ENCODE results near the gene STARD8.
A peak's percentile ranks its signal among the peaks of the same experiment; 100 is the strongest.

STARD8 gene

GRCh38 chrX:68749426-68749825, 102.0 kb downstream of the STARD8 start:
- peak; percentile 26 for DNase-seq (ENCODE audit: low spot score)

GRCh38 chrX:68750316-68750715, 102.8 kb downstream of the STARD8 start:
- DNase-seq (ENCODE audit: low spot score): no peak

- DNase-seq (ENCODE audit: low spot score): no peak
Observed at GRCh38 chrX:68751372-68751771, 103.9 kb downstream of the STARD8 start.

GRCh38 chrX:68753218-68753617, 105.8 kb downstream of the STARD8 start:
- DNase-seq (ENCODE audit: low spot score): no peak

- DNase-seq (ENCODE audit: low spot score): peak; percentile 6
Observed at GRCh38 chrX:68754406-68754805, 106.9 kb downstream of the STARD8 start.

- DNase-seq (ENCODE audit: low spot score): no peak
Observed at GRCh38 chrX:68755616-68756125, 108.2 kb downstream of the STARD8 start.

- DNase-seq (ENCODE audit: low spot score): no peak
Observed at GRCh38 chrX:68757331-68757730, 109.9 kb downstream of the STARD8 start.

- DNase-seq (ENCODE audit: low spot score): no peak
Observed at GRCh38 chrX:68757731-68758130, 110.3 kb downstream of the STARD8 start.

GRCh38 chrX:68758671-68759070, 111.2 kb downstream of the STARD8 start:
- no peak for DNase-seq (ENCODE audit: low spot score)

GRCh38 chrX:68761086-68761485, 113.6 kb downstream of the STARD8 start:
- no peak for DNase-seq (ENCODE audit: low spot score)

- DNase-seq (ENCODE audit: low spot score): no peak
Observed at GRCh38 chrX:68762766-68763165, 115.3 kb downstream of the STARD8 start.

- DNase-seq (ENCODE audit: low spot score): no peak
Observed at GRCh38 chrX:68763481-68763880, 116.0 kb downstream of the STARD8 start.
